ENCODE data around the gene MASP2.

GRCh38 chr1:11056504-11056903 is 9.5 kb upstream of the MASP2 start:
- no peak; the same call in 1 of the 2 replicates for TF ChIP-seq POLR2AphosphoS5 (IDR thresholded peaks at IDR 0.05; ENCODE audit: low read depth, low read length)
- no peak for TF ChIP-seq SIN3A (IDR thresholded peaks at IDR 0.05; ENCODE audit: borderline replicate concordance, insufficient read depth, low read length)
